ENCODE measurements around the gene RNF17.

Gene RNF17

GRCh38 chr13:24899601-24900000, 135.6 kb downstream of the RNF17 start:
- no peak for DNase-seq

GRCh38 chr13:24900507-24900906, 136.5 kb downstream of the RNF17 start:
- DNase-seq = no peak

- DNase-seq = no peak
These were observed 141.3 kb downstream of the RNF17 start for GRCh38 chr13:24905242-24905641.

- no peak for DNase-seq
These were observed 142.3 kb downstream of the RNF17 start for GRCh38 chr13:24906268-24906667.

- no peak for DNase-seq
These were observed 146.6 kb downstream of the RNF17 start for GRCh38 chr13:24910502-24911132.

GRCh38 chr13:24911133-24911908, 147.4 kb downstream of the RNF17 start:
- DNase-seq = no peak

GRCh38 chr13:24916464-24916863, 152.5 kb downstream of the RNF17 start:
- no peak for DNase-seq

- DNase-seq = no peak
These were observed 157.0 kb downstream of the RNF17 start for GRCh38 chr13:24921003-24921402.

GRCh38 chr13:24921881-24922280, 157.9 kb downstream of the RNF17 start:
- DNase-seq = no peak

- no peak for DNase-seq
These were observed 158.4 kb downstream of the RNF17 start for GRCh38 chr13:24922387-24922744.

- peak; percentile 94 for DNase-seq
These were observed 159.0 kb downstream of the RNF17 start for GRCh38 chr13:24922745-24923591.

- DNase-seq = no peak
These were observed 161.6 kb downstream of the RNF17 start for GRCh38 chr13:24925318-24926231.

- no peak for DNase-seq
These were observed 163.9 kb downstream of the RNF17 start for GRCh38 chr13:24927810-24928404.

- no peak for DNase-seq
These were observed 165.2 kb downstream of the RNF17 start for GRCh38 chr13:24929196-24929595.

All from amniotic stem cell (primary cell).